ENCODE data around the gene BCAS4. TPM values are rescaled to one million over a fixed set of nuclear protein-coding genes. Genes with fewer than 3 reads are reported as not detected.

The BCAS4 gene
- total RNA-seq, 1 experiment from 2014 or later = 34.8 TPM

DNA sequence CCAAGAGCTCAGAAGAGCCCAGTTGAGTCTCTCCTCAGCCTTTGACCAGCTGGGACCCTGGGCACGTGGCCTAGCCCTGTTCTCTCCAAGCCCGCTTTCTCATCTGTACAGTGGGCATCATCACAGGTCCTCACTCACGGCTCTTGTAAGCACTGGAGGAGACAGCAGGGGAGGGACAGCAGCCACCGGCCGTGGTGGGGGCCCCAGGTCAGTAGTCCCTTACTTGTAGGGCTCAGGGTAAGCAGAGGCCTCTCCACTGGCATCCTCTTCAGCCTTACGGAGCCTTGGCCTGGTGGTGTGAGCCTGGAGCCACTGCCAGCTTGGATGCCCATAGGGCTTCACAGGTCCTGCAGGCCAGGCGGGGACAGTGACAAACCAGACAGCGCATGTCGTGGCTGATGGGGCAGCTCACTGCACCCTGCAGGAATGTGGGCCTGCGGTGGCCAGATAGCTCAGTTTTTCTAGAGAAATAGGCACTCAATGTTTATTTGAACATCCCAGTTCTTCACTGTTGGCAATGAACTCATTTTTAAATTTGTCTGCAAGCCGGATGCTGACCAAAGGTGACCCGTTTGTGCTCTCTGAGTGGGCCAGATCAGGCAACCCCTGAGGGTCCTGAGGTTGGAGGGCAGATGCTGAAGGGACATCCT lies 71.3 kb downstream of the BCAS4 start:
- TF ChIP-seq TCF7L2 (IDR thresholded peaks at IDR 0.05; ENCODE audit: low read depth, low read length) = no peak
- intact Hi-C loops (cut with micrococcal nuclease; ENCODE audit: unreplicated experiment) = no loop called here
- Histone ChIP-seq H3K4me3 (ENCODE audit: low read depth in 2 of 2, low read length in 2 of 2) (no peak overlapping the region), H3K27ac (ENCODE audit: low read length) (no peak overlapping the region), H3K9me3 (ENCODE audit: control insufficient read depth, insufficient read depth, low read depth, low read length) (no peaks in the 10 kb centered on the region), H3K4me1 (ENCODE audit: control insufficient read depth, insufficient read depth, low read length) (no peaks in the 10 kb centered on the region), H3K27me3 (ENCODE audit: control insufficient read depth, insufficient read depth, low read length) (no peaks in the 10 kb centered on the region), H3K36me3 (ENCODE audit: control insufficient read depth, insufficient read depth, low read length) (no peaks in the 10 kb centered on the region)
- CTCF ChIA-PET = no interaction called here
- BruUV-seq (replicated peaks) = no TSS peak
- in situ Hi-C loops (cut with HindIII; ENCODE audit: low pct_unique_long_range_greater_than_20kb, low sequenced_read_pairs) = no loop called here
- ATAC-seq (peak; percentile 10; the same call in 1 of the 2 replicates), DNase-seq (ENCODE audit: low read depth, low spot score) (no peak)
- POLR2A ChIA-PET = no interaction called here

DNA sequence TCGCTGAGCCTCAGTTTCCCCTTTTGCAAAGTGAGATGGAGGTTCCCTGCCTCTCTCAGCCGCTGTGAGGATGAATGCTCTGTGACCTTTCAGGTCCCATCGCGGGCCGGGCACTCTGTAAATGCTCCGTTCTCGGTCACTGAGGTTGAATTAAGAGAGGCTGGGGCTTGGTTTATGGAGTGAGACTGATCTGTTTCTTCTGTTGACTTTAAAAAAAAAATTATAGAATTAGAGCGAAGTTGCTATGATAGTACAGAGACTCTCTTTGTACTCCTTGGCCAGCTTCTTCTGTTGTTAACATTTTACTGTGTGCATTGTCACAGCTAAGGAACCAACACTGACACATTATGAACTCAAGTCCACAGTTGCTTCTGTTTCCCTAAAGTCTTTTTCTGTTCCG lies 72.0 kb downstream of the BCAS4 start:
- no peak overlapping the region for H3K27ac ChIP-seq (ENCODE audit: low read length)
- no peak overlapping the region for H3K4me3 ChIP-seq (ENCODE audit: low read depth in 2 of 2, low read length in 2 of 2)
- POLR2A ChIA-PET = no interaction called here
- no peaks in the 10 kb centered on the region for H3K27me3 ChIP-seq (ENCODE audit: control insufficient read depth, insufficient read depth, low read length)
- no peaks in the 10 kb centered on the region for H3K9me3 ChIP-seq (ENCODE audit: control insufficient read depth, insufficient read depth, low read depth, low read length)
- H3K4me1 ChIP-seq (ENCODE audit: control insufficient read depth, insufficient read depth, low read length) = no peaks in the 10 kb centered on the region
- intact Hi-C loops (cut with micrococcal nuclease; ENCODE audit: unreplicated experiment) = no loop called here
- CTCF ChIA-PET = no interaction called here
- TF ChIP-seq, protein P1, sequence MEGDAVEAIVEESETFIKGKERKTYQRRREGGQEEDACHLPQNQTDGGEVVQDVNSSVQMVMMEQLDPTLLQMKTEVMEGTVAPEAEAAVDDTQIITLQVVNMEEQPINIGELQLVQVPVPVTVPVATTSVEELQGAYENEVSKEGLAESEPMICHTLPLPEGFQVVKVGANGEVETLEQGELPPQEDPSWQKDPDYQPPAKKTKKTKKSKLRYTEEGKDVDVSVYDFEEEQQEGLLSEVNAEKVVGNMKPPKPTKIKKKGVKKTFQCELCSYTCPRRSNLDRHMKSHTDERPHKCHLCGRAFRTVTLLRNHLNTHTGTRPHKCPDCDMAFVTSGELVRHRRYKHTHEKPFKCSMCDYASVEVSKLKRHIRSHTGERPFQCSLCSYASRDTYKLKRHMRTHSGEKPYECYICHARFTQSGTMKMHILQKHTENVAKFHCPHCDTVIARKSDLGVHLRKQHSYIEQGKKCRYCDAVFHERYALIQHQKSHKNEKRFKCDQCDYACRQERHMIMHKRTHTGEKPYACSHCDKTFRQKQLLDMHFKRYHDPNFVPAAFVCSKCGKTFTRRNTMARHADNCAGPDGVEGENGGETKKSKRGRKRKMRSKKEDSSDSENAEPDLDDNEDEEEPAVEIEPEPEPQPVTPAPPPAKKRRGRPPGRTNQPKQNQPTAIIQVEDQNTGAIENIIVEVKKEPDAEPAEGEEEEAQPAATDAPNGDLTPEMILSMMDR (IDR thresholded peaks at IDR 0.05) = no peak
- TF ChIP-seq, protein P2, sequence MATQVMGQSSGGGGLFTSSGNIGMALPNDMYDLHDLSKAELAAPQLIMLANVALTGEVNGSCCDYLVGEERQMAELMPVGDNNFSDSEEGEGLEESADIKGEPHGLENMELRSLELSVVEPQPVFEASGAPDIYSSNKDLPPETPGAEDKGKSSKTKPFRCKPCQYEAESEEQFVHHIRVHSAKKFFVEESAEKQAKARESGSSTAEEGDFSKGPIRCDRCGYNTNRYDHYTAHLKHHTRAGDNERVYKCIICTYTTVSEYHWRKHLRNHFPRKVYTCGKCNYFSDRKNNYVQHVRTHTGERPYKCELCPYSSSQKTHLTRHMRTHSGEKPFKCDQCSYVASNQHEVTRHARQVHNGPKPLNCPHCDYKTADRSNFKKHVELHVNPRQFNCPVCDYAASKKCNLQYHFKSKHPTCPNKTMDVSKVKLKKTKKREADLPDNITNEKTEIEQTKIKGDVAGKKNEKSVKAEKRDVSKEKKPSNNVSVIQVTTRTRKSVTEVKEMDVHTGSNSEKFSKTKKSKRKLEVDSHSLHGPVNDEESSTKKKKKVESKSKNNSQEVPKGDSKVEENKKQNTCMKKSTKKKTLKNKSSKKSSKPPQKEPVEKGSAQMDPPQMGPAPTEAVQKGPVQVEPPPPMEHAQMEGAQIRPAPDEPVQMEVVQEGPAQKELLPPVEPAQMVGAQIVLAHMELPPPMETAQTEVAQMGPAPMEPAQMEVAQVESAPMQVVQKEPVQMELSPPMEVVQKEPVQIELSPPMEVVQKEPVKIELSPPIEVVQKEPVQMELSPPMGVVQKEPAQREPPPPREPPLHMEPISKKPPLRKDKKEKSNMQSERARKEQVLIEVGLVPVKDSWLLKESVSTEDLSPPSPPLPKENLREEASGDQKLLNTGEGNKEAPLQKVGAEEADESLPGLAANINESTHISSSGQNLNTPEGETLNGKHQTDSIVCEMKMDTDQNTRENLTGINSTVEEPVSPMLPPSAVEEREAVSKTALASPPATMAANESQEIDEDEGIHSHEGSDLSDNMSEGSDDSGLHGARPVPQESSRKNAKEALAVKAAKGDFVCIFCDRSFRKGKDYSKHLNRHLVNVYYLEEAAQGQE (IDR thresholded peaks at IDR 0.05; ENCODE audit: insufficient read depth in 1 of 2, low read depth in 2 of 2, low read length in 1 of 2) = no peak
- no peak for TF ChIP-seq TCF7L2 (IDR thresholded peaks at IDR 0.05; ENCODE audit: low read depth, low read length)
- H3K36me3 ChIP-seq (ENCODE audit: control insufficient read depth, insufficient read depth, low read length) = no peaks in the 10 kb centered on the region
- BruUV-seq (replicated peaks) = no TSS peak
- in situ Hi-C loops (cut with HindIII; ENCODE audit: low pct_unique_long_range_greater_than_20kb, low sequenced_read_pairs) = no loop called here
- ATAC-seq = no peak
- DNase-seq (ENCODE audit: low read depth, low spot score) = no peak

DNA sequence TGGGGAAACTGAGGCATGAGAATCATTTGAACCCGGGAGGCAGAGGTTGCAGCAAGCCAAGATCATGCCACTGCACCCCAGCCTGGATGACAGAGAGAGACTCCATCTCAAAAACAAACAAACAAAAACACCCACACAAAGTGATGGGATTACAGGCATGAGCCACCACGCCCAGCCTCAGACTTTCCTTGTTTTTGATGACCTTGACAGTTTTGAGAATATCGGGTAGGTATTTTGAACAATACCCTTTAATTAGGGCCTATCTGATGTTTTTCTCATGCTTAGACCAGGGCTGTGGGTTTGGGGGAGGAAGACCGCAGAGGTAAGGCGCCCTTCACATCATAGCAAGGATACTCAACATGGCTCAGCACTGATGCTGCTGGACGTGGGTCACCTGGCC lies 72.9 kb downstream of the BCAS4 start:
- in situ Hi-C loops (cut with HindIII; ENCODE audit: low pct_unique_long_range_greater_than_20kb, low sequenced_read_pairs) (no loop called here), intact Hi-C loops (cut with micrococcal nuclease; ENCODE audit: unreplicated experiment) (no loop called here)
- no peaks in the 10 kb centered on the region for H3K27me3 ChIP-seq (ENCODE audit: control insufficient read depth, insufficient read depth, low read length)
- ChIA-PET CTCF (no interaction called here), POLR2A (no interaction called here)
- no peak overlapping the region for H3K4me3 ChIP-seq (ENCODE audit: low read depth in 2 of 2, low read length in 2 of 2)
- no peaks in the 10 kb centered on the region for H3K4me1 ChIP-seq (ENCODE audit: control insufficient read depth, insufficient read depth, low read length)
- BruUV-seq (replicated peaks) = no TSS peak
- DNase-seq (ENCODE audit: low read depth, low spot score) (no peak), ATAC-seq (no peak)
- H3K27ac ChIP-seq (ENCODE audit: low read length) = no peak overlapping the region
- TF ChIP-seq TCF7L2 (IDR thresholded peaks at IDR 0.05; ENCODE audit: low read depth, low read length) (no peak), SIN3A (IDR thresholded peaks at IDR 0.05; ENCODE audit: borderline replicate concordance, insufficient read depth, low read depth, low read length) (no peak), POLR2AphosphoS5 (IDR thresholded peaks at IDR 0.05; ENCODE audit: low read depth, low read length) (no peak)
- TF ChIP-seq, protein P2 (IDR thresholded peaks at IDR 0.05; ENCODE audit: insufficient read depth in 1 of 2, low read depth in 2 of 2, low read length in 1 of 2) = no peak
- TF ChIP-seq, protein P1 (IDR thresholded peaks at IDR 0.05) = no peak
- H3K9me3 ChIP-seq (ENCODE audit: control insufficient read depth, insufficient read depth, low read depth, low read length) = no peaks in the 10 kb centered on the region
- H3K36me3 ChIP-seq (ENCODE audit: control insufficient read depth, insufficient read depth, low read length) = no peaks in the 10 kb centered on the region

Measured in Panc1 (cell line).